ENCODE results near the gene LRP5. TPM values are rescaled to one million over a fixed set of nuclear protein-coding genes. Genes with fewer than 3 reads are reported as not detected.

Gene LRP5
- total and polyA plus RNA-seq, 2 experiments from 2014 or later: 26.9 to 51.1 TPM

DNA sequence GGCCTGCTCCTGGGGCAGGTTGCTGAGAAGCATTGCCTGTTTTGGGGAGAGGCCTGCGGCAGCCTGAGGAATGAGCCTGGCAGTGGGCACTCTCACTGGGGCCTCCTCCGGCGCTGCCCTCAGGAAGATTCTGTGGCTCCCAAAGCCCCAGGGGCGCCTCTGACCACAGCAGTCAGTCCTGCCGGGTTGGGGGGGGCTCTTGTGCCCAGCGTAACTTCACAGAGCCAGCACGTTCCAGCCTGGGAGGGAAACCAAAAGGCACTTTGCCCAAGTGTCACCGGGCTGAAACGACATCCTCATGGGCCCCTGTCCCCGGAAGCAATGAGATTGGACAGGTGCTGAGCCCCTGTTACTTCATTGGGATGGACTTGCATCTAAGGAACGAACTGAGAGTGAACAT lies 4.3 kb upstream of the LRP5 start (continued):
- TF ChIP-seq, protein P1, sequence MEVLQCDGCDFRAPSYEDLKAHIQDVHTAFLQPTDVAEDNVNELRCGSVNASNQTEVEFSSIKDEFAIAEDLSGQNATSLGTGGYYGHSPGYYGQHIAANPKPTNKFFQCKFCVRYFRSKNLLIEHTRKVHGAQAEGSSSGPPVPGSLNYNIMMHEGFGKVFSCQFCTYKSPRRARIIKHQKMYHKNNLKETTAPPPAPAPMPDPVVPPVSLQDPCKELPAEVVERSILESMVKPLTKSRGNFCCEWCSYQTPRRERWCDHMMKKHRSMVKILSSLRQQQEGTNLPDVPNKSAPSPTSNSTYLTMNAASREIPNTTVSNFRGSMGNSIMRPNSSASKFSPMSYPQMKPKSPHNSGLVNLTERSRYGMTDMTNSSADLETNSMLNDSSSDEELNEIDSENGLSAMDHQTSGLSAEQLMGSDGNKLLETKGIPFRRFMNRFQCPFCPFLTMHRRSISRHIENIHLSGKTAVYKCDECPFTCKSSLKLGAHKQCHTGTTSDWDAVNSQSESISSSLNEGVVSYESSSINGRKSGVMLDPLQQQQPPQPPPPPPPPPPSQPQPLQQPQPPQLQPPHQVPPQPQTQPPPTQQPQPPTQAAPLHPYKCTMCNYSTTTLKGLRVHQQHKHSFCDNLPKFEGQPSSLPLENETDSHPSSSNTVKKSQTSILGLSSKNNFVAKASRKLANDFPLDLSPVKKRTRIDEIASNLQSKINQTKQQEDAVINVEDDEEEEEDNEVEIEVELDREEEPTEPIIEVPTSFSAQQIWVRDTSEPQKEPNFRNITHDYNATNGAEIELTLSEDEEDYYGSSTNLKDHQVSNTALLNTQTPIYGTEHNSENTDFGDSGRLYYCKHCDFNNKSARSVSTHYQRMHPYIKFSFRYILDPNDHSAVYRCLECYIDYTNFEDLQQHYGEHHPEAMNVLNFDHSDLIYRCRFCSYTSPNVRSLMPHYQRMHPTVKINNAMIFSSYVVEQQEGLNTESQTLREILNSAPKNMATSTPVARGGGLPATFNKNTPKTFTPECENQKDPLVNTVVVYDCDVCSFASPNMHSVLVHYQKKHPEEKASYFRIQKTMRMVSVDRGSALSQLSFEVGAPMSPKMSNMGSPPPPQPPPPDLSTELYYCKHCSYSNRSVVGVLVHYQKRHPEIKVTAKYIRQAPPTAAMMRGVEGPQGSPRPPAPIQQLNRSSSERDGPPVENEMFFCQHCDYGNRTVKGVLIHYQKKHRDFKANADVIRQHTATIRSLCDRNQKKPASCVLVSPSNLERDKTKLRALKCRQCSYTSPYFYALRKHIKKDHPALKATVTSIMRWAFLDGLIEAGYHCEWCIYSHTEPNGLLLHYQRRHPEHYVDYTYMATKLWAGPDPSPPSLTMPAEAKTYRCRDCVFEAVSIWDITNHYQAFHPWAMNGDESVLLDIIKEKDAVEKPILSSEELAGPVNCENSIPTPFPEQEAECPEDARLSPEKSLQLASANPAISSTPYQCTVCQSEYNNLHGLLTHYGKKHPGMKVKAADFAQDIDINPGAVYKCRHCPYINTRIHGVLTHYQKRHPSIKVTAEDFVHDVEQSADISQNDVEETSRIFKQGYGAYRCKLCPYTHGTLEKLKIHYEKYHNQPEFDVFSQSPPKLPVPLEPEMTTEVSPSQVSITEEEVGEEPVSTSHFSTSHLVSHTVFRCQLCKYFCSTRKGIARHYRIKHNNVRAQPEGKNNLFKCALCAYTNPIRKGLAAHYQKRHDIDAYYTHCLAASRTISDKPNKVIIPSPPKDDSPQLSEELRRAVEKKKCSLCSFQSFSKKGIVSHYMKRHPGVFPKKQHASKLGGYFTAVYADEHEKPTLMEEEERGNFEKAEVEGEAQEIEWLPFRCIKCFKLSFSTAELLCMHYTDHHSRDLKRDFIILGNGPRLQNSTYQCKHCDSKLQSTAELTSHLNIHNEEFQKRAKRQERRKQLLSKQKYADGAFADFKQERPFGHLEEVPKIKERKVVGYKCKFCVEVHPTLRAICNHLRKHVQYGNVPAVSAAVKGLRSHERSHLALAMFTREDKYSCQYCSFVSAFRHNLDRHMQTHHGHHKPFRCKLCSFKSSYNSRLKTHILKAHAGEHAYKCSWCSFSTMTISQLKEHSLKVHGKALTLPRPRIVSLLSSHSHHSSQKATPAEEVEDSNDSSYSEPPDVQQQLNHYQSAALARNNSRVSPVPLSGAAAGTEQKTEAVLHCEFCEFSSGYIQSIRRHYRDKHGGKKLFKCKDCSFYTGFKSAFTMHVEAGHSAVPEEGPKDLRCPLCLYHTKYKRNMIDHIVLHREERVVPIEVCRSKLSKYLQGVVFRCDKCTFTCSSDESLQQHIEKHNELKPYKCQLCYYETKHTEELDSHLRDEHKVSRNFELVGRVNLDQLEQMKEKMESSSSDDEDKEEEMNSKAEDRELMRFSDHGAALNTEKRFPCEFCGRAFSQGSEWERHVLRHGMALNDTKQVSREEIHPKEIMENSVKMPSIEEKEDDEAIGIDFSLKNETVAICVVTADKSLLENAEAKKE (CRISPR knock-in tag; IDR thresholded peaks at IDR 0.05): no peak
- TF ChIP-seq CREB1 (CRISPR knock-in tag; IDR thresholded peaks at IDR 0.05; ENCODE audit: low read depth): no peak
- TF ChIP-seq, protein P2, sequence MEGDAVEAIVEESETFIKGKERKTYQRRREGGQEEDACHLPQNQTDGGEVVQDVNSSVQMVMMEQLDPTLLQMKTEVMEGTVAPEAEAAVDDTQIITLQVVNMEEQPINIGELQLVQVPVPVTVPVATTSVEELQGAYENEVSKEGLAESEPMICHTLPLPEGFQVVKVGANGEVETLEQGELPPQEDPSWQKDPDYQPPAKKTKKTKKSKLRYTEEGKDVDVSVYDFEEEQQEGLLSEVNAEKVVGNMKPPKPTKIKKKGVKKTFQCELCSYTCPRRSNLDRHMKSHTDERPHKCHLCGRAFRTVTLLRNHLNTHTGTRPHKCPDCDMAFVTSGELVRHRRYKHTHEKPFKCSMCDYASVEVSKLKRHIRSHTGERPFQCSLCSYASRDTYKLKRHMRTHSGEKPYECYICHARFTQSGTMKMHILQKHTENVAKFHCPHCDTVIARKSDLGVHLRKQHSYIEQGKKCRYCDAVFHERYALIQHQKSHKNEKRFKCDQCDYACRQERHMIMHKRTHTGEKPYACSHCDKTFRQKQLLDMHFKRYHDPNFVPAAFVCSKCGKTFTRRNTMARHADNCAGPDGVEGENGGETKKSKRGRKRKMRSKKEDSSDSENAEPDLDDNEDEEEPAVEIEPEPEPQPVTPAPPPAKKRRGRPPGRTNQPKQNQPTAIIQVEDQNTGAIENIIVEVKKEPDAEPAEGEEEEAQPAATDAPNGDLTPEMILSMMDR (conservative IDR thresholded peaks at IDR 0.05; ENCODE audit: low read depth in 2 of 2): no peak
- TF ChIP-seq EZH2phosphoT487 (IDR thresholded peaks at IDR 0.05; ENCODE audit: unreplicated experiment): no peak
- TF ChIP-seq, protein P3, sequence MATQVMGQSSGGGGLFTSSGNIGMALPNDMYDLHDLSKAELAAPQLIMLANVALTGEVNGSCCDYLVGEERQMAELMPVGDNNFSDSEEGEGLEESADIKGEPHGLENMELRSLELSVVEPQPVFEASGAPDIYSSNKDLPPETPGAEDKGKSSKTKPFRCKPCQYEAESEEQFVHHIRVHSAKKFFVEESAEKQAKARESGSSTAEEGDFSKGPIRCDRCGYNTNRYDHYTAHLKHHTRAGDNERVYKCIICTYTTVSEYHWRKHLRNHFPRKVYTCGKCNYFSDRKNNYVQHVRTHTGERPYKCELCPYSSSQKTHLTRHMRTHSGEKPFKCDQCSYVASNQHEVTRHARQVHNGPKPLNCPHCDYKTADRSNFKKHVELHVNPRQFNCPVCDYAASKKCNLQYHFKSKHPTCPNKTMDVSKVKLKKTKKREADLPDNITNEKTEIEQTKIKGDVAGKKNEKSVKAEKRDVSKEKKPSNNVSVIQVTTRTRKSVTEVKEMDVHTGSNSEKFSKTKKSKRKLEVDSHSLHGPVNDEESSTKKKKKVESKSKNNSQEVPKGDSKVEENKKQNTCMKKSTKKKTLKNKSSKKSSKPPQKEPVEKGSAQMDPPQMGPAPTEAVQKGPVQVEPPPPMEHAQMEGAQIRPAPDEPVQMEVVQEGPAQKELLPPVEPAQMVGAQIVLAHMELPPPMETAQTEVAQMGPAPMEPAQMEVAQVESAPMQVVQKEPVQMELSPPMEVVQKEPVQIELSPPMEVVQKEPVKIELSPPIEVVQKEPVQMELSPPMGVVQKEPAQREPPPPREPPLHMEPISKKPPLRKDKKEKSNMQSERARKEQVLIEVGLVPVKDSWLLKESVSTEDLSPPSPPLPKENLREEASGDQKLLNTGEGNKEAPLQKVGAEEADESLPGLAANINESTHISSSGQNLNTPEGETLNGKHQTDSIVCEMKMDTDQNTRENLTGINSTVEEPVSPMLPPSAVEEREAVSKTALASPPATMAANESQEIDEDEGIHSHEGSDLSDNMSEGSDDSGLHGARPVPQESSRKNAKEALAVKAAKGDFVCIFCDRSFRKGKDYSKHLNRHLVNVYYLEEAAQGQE (IDR thresholded peaks at IDR 0.05; ENCODE audit: unreplicated experiment): no peak
